Uterus (tissue), 4 donors: ENCODE measurements around the gene RAPGEF6. TPM values are rescaled to one million over a fixed set of nuclear protein-coding genes. Genes with fewer than 3 reads are reported as not detected.

Experiments used
- DNase-seq, 2 donors: peaks; one replicate each; pipeline ENCODE4 v3.0.0-alpha.2; 2019 to 2020
- H3K27ac ChIP-seq, 2 donors: fragments of 200-600 bp; sonication (generic); 1 replicate in 1 of 2; 2 replicates in 1 of 2; pipeline ENCODE4 v1.5.1; 2016 to 2018
- H3K27me3 ChIP-seq, 2 donors: fragments of 200-600 bp; sonication (generic); one replicate each; pipeline ENCODE4 v1.5.1; 2018 to 2019; ENCODE audit warnings: control low read depth in 1 of 2
- H3K36me3 ChIP-seq, 2 donors: fragments of 200-600 bp; sonication (generic); one replicate each; pipeline ENCODE4 v1.5.1; 2019; ENCODE audit warnings: control low read depth in 1 of 2
- H3K4me1 ChIP-seq, 2 donors: fragments of 200-600 bp; sonication (generic); one replicate each; pipeline ENCODE4 v1.5.1; 2018 to 2019; ENCODE audit warnings: control low read depth in 1 of 2
- H3K4me3 ChIP-seq, 2 donors: fragments of 200-600 bp; sonication (generic); 1 replicate in 1 of 2; 2 replicates in 1 of 2; pipeline ENCODE4 v1.5.1; 2018 to 2019; ENCODE audit warnings: mild to moderate bottlenecking in 1 of 2
- H3K9me3 ChIP-seq, 2 donors: fragments of 200-600 bp; sonication (generic); one replicate each; pipeline ENCODE4 v1.5.1; 2019; ENCODE audit warnings: control low read depth in 1 of 2
- POLR2A ChIP-seq, 2 donors: fragments of 450-650 bp; IDR thresholded peaks; one replicate each; pipeline ENCODE4 v1.6.1; 2016; ENCODE audit warnings: antibody characterized with exemption in 2 of 2, mild to moderate bottlenecking in 1 of 2, moderate library complexity in 1 of 2
- intact Hi-C: fragments of 100-400 bp; cut with DNase I; formaldehyde crosslinking; loops from one replicate; pipeline ENCODE4 v1.15.1; 2023; ENCODE audit warnings: low total_unique reads
- total RNA-seq, 4 donors: library from RNA; depleted of rRNA in 3 of 4; stranded (reverse); fragments of >200 nt in 3 of 4; gene quantifications; one replicate each; pipeline versions ENCODE4 v1.1.0 to v1.2.4, GENCODE V29; 2014 to 2023
- TF ChIP-seq, protein P1 (sequence below), 4 experiments: fragments of 200-600 bp in 2 of 4; fragments of 450-650 bp in 2 of 4; sonication (generic) in 2 of 4; IDR thresholded peaks; one replicate each; pipeline ENCODE4 v1.5.1; 2016 to 2019; ENCODE audit warnings: antibody characterized with exemption in 4 of 4, mild to moderate bottlenecking in 2 of 4, moderate library complexity in 1 of 4
- donor health status: DM: yes; HTN: yes; CAD: no.

Gene RAPGEF6
- total RNA-seq, 4 donors from 2014 or later, result 11.8 to 36.8 (median 23.4) TPM

DNA sequence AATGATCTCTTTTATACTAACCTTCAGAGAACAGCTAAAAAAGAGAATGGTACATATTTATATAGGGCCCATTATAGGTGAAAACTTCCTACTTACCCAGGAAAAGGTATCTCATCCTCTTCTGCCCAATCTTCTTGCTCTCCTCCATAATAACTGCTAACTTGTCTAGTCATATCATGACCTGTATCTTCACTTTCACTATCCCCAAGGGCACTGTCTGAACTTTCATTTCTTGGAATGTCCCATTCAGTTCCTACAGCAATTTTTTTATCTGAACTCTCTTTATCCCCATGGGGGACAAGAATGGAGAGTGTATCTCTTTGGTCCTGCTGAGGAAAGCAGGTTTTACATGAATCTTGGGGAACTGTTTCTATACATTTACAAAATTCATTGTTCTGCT, 36.4 kb upstream of the RAPGEF6 start:
- Histone ChIP-seq H3K36me3 (no peaks in the 10 kb centered on the region), H3K27me3 (no peaks in the 10 kb centered on the region), H3K4me1 (peaks cover 15 to 20% of the 10 kb centered on the region in 2 donors), H3K4me3 (no peak overlapping the region), H3K9me3 (no peaks in the 10 kb centered on the region), H3K27ac (peak overlapping the region; percentile 77 to 90)
- intact Hi-C loops, result no loop called here
- DNase-seq, result no peak
- no peak for TF ChIP-seq POLR2A (IDR thresholded peaks at IDR 0.05)
- TF ChIP-seq, protein P1, sequence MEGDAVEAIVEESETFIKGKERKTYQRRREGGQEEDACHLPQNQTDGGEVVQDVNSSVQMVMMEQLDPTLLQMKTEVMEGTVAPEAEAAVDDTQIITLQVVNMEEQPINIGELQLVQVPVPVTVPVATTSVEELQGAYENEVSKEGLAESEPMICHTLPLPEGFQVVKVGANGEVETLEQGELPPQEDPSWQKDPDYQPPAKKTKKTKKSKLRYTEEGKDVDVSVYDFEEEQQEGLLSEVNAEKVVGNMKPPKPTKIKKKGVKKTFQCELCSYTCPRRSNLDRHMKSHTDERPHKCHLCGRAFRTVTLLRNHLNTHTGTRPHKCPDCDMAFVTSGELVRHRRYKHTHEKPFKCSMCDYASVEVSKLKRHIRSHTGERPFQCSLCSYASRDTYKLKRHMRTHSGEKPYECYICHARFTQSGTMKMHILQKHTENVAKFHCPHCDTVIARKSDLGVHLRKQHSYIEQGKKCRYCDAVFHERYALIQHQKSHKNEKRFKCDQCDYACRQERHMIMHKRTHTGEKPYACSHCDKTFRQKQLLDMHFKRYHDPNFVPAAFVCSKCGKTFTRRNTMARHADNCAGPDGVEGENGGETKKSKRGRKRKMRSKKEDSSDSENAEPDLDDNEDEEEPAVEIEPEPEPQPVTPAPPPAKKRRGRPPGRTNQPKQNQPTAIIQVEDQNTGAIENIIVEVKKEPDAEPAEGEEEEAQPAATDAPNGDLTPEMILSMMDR (IDR thresholded peaks at IDR 0.05), result no peak

DNA sequence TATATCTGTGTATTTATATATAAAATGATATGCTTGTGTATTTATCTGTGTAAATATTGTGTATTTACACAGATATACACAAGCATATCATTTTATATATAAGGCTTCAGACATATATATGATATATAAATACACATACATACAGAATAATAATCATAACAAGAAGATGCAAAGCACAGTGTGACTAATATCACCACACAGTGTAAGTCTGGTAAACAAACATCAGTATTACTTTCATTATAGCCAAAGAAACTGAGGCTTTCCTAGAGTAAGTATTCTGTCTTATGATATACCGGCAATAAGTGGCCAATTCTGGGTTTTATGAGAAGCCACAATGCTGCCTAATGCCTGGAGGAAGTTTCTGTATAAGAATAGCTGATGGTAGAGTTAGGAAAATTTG, 29.9 kb upstream of the RAPGEF6 start:
- TF ChIP-seq, protein P1 (IDR thresholded peaks at IDR 0.05), result no peak
- TF ChIP-seq POLR2A (IDR thresholded peaks at IDR 0.05), result no peak
- Histone ChIP-seq H3K36me3 (no peaks in the 10 kb centered on the region), H3K27ac (no peak overlapping the region), H3K4me3 (no peak overlapping the region), H3K9me3 (peaks cover 0 to 6% of the 10 kb centered on the region in 2 donors), H3K4me1 (no peaks in the 10 kb centered on the region), H3K27me3 (no peaks in the 10 kb centered on the region)
- intact Hi-C loops, result no loop called here
- DNase-seq, result no peak

DNA sequence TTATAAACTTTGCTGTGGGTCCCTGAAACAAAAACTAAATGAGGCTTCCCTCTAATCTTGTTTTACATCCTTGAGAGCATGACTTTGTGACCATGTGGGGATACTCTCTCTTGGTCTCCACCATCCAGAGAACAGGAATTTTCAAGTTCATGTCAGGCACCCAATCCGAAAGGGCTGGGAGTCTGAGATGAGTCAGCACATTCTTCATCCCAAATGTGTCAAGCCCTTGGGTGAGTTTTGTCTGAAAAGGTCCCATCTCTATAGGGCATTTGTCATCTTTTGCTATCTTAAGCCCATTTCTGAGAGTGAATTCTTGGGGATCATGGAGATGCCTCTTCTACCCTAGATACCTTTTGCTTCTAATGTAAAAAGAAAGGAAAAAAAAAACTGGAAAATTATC, 26.9 kb upstream of the RAPGEF6 start:
- no peaks in the 10 kb centered on the region for H3K27me3 ChIP-seq
- no peaks in the 10 kb centered on the region for H3K4me1 ChIP-seq
- H3K9me3 ChIP-seq, result peaks cover 0 to 6% of the 10 kb centered on the region in 2 donors
- no peak for TF ChIP-seq POLR2A (IDR thresholded peaks at IDR 0.05)
- TF ChIP-seq, protein P1 (IDR thresholded peaks at IDR 0.05), result no peak
- intact Hi-C loops, result no loop called here
- no peaks in the 10 kb centered on the region for H3K36me3 ChIP-seq
- H3K27ac ChIP-seq, result no peak overlapping the region
- DNase-seq, result no peak
- no peak overlapping the region for H3K4me3 ChIP-seq

DNA sequence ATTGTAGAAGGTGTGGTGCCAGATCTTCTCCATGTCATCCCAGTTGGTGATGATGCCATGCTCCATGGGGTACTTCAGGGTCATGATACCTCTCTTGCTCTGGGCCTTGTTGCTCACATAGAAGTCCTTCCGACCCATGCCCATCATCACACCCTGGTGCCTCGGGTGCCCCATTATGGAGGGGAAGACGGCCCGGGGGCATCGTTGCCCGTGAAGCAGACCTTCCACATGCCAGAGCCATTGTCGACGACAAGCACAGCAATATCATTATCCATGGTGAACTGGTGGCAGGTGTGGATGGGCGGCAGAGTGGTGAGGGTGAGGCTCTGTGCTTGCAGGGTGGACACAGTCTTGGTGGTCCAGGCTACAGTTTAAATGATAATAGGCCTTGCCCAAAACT, 24.8 kb upstream of the RAPGEF6 start:
- no peaks in the 10 kb centered on the region for H3K4me1 ChIP-seq
- H3K36me3 ChIP-seq, result no peaks in the 10 kb centered on the region
- no peaks in the 10 kb centered on the region for H3K27me3 ChIP-seq
- peaks cover 0 to 6% of the 10 kb centered on the region in 2 donors for H3K9me3 ChIP-seq
- no peak for DNase-seq
- intact Hi-C loops, result no loop called here
- H3K4me3 ChIP-seq, result no peak overlapping the region
- no peak overlapping the region for H3K27ac ChIP-seq
- TF ChIP-seq, protein P1 (IDR thresholded peaks at IDR 0.05), result no peak
- no peak for TF ChIP-seq POLR2A (IDR thresholded peaks at IDR 0.05)

DNA sequence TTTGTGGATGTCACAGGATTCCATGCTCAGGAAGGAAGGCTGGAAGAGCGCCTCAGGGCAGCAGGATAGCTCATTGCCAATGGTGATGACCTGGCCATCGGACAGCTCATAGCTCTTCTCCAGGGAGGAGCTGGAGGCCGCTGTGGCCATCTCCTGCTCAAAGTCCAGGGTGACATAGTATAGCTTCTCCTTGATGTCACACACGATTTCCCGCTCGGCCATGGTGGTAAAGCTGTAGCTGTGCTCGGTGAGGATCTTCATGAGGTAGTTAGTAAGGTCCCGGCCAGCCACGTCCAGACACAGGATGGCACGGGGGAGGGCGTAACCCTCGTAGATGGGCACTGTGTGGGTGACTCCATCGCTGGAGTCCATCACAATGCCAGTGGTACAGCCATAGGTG, 24.3 kb upstream of the RAPGEF6 start:
- TF ChIP-seq, protein P1 (IDR thresholded peaks at IDR 0.05), result no peak
- no peak for TF ChIP-seq POLR2A (IDR thresholded peaks at IDR 0.05)
- H3K27ac ChIP-seq, result no peak overlapping the region
- intact Hi-C loops, result no loop called here
- H3K27me3 ChIP-seq, result no peaks in the 10 kb centered on the region
- no peak for DNase-seq
- no peaks in the 10 kb centered on the region for H3K4me1 ChIP-seq
- peaks cover 0 to 6% of the 10 kb centered on the region in 2 donors for H3K9me3 ChIP-seq
- no peaks in the 10 kb centered on the region for H3K36me3 ChIP-seq
- H3K4me3 ChIP-seq, result no peak overlapping the region
